Measurements from ENCODE around the gene OOSP3.

DNA sequence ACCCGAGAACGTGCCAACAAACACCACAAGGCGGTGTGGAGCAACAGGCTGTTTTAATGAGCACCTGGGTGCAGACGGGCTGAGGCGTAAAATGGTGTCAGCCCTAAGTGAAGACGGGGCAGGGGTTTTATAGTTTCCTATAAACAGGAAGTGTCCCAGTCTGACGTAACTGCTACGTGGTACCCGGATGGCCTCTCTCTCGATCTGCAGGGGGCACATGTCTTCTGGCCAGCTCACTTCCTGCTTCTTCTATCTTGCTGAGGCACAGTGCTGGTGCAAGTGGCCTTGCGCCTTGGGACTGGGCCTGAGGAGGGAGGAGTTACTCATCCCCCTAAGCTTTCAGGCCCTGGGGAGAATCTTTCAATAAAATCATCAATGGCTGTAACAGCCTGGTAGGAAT lies 20.9 kb downstream of the OOSP3 start:
- TF ChIP-seq, protein P1, sequence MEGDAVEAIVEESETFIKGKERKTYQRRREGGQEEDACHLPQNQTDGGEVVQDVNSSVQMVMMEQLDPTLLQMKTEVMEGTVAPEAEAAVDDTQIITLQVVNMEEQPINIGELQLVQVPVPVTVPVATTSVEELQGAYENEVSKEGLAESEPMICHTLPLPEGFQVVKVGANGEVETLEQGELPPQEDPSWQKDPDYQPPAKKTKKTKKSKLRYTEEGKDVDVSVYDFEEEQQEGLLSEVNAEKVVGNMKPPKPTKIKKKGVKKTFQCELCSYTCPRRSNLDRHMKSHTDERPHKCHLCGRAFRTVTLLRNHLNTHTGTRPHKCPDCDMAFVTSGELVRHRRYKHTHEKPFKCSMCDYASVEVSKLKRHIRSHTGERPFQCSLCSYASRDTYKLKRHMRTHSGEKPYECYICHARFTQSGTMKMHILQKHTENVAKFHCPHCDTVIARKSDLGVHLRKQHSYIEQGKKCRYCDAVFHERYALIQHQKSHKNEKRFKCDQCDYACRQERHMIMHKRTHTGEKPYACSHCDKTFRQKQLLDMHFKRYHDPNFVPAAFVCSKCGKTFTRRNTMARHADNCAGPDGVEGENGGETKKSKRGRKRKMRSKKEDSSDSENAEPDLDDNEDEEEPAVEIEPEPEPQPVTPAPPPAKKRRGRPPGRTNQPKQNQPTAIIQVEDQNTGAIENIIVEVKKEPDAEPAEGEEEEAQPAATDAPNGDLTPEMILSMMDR (IDR thresholded peaks at IDR 0.05; ENCODE audit: borderline replicate concordance, extremely low read depth, low read length, poor library complexity, severe bottlenecking) = peak; percentile 10
- no peak for TF ChIP-seq EZH2 (IDR thresholded peaks at IDR 0.05; ENCODE audit: borderline replicate concordance, low read depth, low read length, severe bottlenecking)

All from DND-41 (cell line).